Measurements from ENCODE around the gene DCDC2C.

- TF ChIP-seq POLR2A (IDR thresholded peaks at IDR 0.05), result no peak
- TF ChIP-seq, protein P1, sequence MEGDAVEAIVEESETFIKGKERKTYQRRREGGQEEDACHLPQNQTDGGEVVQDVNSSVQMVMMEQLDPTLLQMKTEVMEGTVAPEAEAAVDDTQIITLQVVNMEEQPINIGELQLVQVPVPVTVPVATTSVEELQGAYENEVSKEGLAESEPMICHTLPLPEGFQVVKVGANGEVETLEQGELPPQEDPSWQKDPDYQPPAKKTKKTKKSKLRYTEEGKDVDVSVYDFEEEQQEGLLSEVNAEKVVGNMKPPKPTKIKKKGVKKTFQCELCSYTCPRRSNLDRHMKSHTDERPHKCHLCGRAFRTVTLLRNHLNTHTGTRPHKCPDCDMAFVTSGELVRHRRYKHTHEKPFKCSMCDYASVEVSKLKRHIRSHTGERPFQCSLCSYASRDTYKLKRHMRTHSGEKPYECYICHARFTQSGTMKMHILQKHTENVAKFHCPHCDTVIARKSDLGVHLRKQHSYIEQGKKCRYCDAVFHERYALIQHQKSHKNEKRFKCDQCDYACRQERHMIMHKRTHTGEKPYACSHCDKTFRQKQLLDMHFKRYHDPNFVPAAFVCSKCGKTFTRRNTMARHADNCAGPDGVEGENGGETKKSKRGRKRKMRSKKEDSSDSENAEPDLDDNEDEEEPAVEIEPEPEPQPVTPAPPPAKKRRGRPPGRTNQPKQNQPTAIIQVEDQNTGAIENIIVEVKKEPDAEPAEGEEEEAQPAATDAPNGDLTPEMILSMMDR (IDR thresholded peaks at IDR 0.05), result no peak
These were observed 19.5 kb upstream of the DCDC2C start for GRCh38 chr2:3683748-3684454.
